ENCODE measurements around the gene NUP153.
"Not testable (repeated sequence)": the region's sequence is repeated elsewhere in the genome, so short reads cannot be mapped to it uniquely, and the experiment has no call there.

The NUP153 gene

DNA sequence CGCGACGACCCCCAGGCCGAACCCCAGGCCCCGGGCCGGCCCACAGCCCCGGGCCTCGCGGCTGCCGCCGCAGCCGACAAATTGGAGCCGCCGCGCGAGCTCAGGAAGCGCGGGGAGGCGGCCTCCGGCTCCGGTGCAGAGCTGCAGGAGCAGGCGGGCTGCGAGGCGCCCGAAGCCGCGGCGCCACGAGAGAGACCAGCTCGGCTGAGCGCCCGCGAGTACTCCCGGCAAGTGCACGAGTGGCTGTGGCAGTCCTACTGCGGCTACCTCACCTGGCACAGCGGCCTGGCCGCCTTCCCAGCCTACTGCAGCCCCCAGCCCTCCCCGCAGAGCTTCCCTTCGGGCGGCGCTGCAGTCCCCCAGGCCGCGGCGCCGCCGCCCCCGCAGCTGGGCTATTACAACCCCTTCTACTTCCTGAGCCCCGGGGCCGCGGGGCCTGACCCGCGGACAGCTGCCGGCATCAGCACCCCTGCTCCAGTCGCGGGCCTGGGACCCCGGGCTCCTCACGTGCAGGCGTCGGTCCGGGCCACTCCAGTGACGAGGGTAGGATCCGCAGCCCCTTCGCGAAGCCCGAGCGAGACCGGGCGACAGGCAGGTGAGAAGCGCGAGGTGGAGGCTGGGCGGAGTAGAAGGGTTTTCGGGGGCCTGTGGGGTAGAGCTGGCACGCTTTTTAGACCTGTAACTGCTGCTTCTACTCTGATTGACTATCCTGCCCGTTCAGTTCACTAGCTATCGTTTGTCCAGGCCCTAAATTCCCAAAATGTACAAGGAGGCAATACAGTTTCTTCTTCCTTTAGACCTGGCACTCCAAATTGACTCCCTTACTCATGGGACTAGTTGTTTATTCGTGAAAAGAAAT is 106.0 kb downstream of the NUP153 start:
- peak; percentile 44 for DNase-seq

DNA sequence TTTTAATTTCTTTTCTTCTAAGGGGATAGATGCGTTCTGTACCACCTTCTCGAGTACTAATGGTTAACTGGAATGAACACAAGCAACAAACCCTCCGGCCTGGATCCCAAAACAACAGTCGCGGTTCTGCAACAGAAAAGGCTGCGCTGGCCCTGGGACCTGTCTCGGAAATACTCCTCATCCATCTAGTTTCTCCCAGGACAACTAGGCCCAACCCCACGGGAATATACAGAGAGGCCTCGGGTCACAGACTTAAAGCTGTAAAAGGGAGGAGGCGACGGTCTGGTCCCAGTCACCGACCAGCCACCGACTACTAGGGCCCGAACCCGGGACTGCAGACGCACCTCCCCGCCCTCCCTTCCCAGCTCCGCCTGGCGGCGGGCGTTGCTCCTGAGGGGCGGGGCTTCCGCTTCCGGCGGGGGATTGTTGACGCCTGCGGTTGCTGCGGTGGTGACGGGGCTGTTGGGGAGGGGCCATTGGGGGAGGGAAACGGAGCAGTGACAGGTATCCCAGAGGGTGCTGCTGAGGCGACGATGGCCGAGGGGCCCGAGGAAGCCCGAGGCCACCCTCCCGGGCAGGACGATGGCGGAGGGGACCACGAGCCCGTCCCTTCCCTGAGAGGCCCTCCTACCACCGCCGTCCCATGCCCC is 106.7 kb downstream of the NUP153 start, which contains the start of gene FAM8A1:
FAM8A1 (plus strand) TSS at position 426 of the 650 bp plus-strand sequence; CDS start at position 534, 108 bp downstream.
- peak; percentile 96 for DNase-seq

- DNase-seq, result no peak
Observed at GRCh38 chr6:17596085-17596484, 110.6 kb downstream of the NUP153 start.

DNA sequence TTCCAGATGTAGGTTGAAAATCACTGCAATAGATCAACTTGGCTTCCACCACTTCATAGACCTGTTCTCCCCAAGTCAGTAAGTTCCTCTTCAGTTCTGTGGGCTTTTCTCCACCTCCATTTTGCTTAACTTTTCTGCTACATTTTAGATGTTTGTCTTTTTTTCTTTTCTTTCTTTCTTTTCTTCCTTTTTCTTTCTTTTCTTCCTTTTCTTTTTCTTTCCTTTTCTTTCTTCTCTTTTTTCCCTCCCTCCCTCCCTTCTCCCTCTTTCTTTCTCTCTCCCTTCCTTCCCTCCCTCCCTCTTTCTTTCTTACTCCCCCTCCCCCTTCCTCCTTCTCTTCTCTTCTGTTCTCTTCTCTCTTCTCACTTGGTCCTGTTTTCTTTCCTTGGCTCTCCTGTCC is 113.5 kb downstream of the NUP153 start:
- DNase-seq, result no peak

DNA sequence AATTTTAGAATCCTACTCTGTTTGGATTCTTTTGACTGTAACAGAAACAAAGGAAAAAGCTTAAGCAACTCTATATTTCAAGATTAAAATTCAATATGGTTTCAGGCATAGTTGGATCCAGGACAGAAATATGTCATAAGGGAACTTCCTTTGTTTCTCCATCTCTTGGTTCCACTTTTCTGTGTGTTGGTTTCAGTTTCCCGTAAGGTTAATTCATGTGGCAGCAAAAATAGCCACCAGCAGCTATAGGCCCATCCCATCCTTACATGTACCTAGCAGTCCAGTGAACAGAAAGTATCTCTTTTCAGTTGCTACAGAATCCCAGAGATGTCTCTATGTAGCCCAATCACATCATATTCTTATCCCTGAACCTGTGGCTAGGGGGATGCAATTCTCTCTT is 115.4 kb downstream of the NUP153 start:
- DNase-seq, result no peak

GRCh38 chr6:17589406-17590096 is 117.2 kb downstream of the NUP153 start:
- DNase-seq, result no peak

DNA sequence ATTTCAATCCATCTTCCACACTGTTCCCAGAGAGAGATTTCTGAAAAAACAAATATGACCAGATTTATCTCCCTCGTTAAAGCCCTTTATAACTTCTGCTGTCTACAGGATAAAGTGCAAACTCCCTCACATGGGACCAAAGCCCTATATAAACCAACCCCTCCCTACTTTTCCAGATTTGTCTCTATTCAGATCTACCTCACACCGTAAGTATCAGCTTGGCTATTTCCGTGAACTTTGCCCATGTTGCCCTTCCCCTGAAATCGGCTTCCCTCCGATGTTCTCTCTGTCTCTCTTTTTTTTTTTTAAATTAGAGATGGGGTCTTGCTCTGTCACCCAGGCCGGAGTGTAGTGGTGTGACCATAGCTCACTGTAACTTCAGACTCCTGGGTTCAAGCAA is 118.7 kb downstream of the NUP153 start:
- DNase-seq, result no peak

GRCh38 chr6:17586623-17587022 is 120.1 kb downstream of the NUP153 start:
- not testable (repeated sequence) for DNase-seq

DNA sequence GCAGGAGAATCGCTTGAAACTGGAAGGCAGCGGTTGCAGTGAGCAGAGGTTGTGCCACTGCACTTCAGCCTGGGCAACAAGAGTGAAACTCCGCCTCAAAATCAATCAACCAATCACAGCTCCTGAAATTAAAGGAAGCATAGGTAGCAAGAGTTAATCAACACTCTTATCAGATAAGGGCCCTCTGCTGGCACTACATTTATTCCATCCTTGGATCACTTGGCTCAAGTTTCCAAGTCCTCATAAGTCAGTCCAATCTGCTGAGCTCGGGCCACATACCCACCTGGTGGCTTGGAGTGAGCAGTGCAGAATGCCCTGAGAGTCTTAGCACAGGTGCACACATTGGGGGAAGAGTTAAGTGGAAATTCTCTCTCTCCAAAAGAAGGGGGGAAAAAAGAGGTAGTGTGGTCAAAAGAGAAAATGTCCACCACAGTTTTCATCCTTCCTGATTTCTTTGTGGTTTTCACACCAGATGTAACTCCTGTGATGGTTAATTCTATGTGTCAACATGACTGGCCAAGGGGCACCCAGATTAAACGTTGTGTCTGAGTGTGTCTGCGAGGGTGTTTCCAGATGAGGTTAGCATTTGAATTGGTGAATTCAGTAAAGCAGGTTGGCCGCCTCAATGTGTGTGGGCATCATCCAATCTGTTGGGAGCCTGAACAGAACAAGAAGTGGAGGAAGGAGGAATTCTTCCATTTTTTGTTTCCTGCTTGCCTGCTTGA is 120.8 kb downstream of the NUP153 start:
- DNase-seq, result no peak

GRCh38 chr6:17584241-17584803 is 122.4 kb downstream of the NUP153 start:
- DNase-seq, result no peak

DNA sequence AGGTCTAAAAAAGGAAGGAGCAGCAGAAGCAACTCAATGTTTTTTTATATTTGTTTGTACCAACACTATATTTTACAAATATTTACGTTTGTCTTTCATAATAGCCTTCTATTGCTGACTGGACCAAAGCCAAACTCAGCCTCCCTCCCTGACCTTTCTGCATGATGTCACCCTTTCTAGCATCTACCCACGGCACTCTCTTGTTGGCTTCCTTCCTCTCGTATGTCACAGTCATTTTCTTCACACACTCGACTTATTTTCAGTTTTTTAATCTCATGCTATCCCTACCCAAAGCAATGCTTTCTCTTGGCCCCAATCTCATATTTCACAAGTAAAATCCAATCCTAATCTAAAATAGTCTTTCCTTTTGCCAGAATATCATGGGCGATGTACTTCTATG is 122.9 kb downstream of the NUP153 start:
- no peak for DNase-seq

GRCh38 chr6:17581282-17581681 is 125.4 kb downstream of the NUP153 start:
- DNase-seq, result not testable (repeated sequence)

DNA sequence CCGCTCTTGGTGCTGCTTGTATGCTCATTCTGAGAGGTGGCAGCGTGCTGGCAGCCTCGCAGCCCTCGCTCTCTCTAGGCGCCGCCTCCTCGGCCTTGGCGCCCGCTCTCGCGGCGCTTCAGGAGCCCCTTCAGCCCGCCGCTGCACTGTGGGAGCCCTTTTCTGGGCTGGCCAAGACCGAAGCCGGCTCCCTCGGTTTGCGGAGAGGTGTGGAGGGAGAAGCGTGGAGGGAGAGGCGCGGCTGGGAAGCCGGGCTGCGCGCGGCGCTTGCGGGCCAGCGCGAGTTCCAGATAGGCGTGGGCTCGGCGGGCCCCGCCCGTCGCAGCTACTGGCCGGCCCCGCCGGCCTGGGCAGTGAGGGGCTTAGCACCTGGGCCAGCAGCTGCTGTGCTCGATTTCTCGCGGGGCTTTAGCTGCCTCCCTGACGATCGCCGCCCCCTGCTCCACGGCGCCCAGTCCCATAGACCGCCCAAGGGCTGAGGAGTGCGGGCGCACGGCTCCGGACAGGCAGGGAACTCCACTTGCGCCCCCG is 126.1 kb downstream of the NUP153 start:
- no peak for DNase-seq

- DNase-seq, result no peak
Observed at GRCh38 chr6:17577059-17577458, 129.7 kb downstream of the NUP153 start.

- no peak for DNase-seq
Observed at GRCh38 chr6:17574866-17575560, 131.7 kb downstream of the NUP153 start.

- DNase-seq, result no peak
Observed at GRCh38 chr6:17565399-17565798, 141.3 kb downstream of the NUP153 start.
